Glutamatergic neuron (in vitro differentiated cells): ENCODE data around the gene ALDH1A3. TPM values are rescaled to one million over a fixed set of nuclear protein-coding genes. Genes with fewer than 3 reads are reported as not detected.

Source experiments
- DNase-seq: peaks from one replicate; pipeline ENCODE4 v3.0.0; 2022
- H3K27ac Mint-ChIP-seq: one replicate; pipeline ENCODE4 v1.8.0; 2020; ENCODE audit warnings: mild to moderate bottlenecking, mixed read lengths, inconsistent platforms; ENCODE audit not compliant: unreplicated experiment
- H3K27me3 Mint-ChIP-seq: one replicate; pipeline ENCODE4 v1.8.0; 2020; ENCODE audit warnings: mild to moderate bottlenecking, moderate library complexity, mixed read lengths, inconsistent platforms; ENCODE audit not compliant: unreplicated experiment
- H3K36me3 Mint-ChIP-seq: one replicate; pipeline ENCODE4 v1.8.0; 2020; ENCODE audit warnings: mild to moderate bottlenecking, mixed read lengths, inconsistent platforms; ENCODE audit not compliant: unreplicated experiment
- H3K4me1 Mint-ChIP-seq: one replicate; pipeline ENCODE4 v1.8.0; 2020; ENCODE audit warnings: mild to moderate bottlenecking, low read depth, mixed read lengths, inconsistent platforms; ENCODE audit not compliant: unreplicated experiment
- H3K4me3 Mint-ChIP-seq: one replicate; pipeline ENCODE4 v1.8.0; 2020; ENCODE audit warnings: mild to moderate bottlenecking, mixed read lengths, inconsistent platforms; ENCODE audit not compliant: unreplicated experiment
- H3K9me3 Mint-ChIP-seq: one replicate; pipeline ENCODE4 v1.8.0; 2020; ENCODE audit warnings: mild to moderate bottlenecking, moderate library complexity, mixed read lengths, inconsistent platforms; ENCODE audit not compliant: unreplicated experiment
- CTCF ChIP-seq: fragments of 200-600 bp; sonication (generic); IDR thresholded peaks from one replicate; pipeline ENCODE4 v1.5.0; 2021; ENCODE audit not compliant: partially characterized antibody, unreplicated experiment
- total RNA-seq: library from RNA; stranded (reverse); fragmentation: NEBNext Ultra II Directional; extraction: Animal tissue kit (Norgen Biotek cat#: 25700); gene quantifications from one replicate; pipeline ENCODE4 v1.2.1, GENCODE V29; 2021; ENCODE audit not compliant: unreplicated experiment

ALDH1A3 gene
- total RNA-seq, 1 donor from 2014 or later: 2.8 TPM

- peaks cover 7% of the 10 kb centered on the region for H3K4me1 Mint-ChIP-seq
- peaks cover 17% of the 10 kb centered on the region for H3K27me3 Mint-ChIP-seq
- TF ChIP-seq CTCF: no peak
- DNase-seq: no peak
- H3K36me3 Mint-ChIP-seq: peaks cover 19% of the 10 kb centered on the region
- no peak overlapping the region for H3K4me3 Mint-ChIP-seq
- H3K27ac Mint-ChIP-seq: no peak overlapping the region
- H3K9me3 Mint-ChIP-seq: no peaks in the 10 kb centered on the region
These were observed 35.2 kb downstream of the ALDH1A3 start for GRCh38 chr15:100914876-100915275.

DNA sequence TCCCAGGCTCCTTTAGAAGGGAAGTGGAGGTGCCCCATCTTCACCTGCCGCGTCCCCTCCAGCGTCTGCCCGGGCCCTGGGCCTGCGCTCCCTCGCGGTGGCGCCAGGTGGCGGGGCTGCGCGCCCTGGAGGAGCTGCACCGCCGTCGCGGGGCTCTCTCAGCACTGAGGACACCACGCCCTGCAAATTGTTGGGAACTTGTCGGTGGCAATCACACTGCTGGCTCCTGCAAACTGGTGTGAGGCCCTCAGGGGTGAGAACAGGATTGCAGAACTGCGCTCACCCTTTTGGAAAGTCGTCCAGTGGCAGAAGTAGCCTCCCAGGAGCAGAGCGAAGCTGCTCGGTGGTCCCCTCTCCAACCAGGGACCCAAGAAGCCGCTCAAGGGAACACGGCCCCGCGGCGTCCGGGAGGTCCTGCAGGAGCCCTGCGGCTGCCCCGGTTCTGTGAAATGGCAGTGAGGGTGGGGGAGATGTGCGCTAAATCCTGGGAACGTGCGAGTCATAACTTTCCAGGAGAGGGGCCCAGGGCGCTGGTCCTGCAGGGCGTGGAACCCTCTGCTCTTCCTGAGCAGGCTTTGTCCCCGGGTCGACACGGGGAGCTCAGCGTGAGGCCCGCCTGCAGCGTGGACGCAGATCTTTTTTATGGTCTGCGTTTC lies 38.5 kb downstream of the ALDH1A3 start:
- H3K9me3 Mint-ChIP-seq: no peaks in the 10 kb centered on the region
- no peak overlapping the region for H3K27ac Mint-ChIP-seq
- peaks cover 4% of the 10 kb centered on the region for H3K4me1 Mint-ChIP-seq
- peak overlapping the region; percentile 82 for H3K4me3 Mint-ChIP-seq
- peak; percentile 88 for TF ChIP-seq CTCF
- DNase-seq: peak; percentile 89
- H3K27me3 Mint-ChIP-seq: peaks cover 26% of the 10 kb centered on the region
- H3K36me3 Mint-ChIP-seq: peaks cover 19% of the 10 kb centered on the region

DNA sequence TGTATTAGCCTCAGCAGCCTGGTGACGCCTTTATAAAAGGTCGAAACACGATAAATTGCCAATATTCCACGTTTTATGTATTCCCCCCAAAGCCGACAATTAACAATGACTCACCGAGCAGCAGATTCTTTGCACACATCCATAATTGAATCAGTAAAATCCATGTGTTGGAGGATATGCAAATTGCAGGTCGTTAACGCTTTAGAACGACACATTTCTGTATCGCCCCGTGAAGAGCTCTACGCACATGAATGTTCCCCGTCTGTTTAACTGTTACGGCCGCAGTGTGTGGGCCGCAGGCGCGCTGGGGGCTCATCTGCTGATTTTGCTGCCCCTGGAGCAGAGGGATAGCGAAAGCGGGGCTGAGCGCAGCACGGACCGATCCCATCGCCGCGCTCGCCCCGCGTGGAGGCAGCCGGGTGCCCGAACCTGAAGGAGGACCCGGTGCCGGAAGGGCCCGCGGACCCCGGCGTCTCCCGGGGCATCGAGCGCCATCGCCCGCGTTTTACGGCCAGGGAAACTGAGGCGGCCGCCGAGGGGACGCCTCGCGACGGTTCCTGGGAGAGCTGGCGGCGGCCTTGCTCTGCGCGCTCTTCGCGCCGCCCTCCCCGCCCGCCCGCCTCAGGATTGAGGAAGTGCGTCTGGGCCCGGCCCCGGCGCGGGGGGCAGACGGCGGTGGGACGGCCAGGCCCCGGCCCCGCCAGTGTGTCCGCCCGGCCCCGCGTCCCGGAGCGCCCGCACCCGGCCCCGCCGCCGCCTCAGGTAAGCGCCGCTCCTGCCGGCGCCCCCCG lies 39.3 kb downstream of the ALDH1A3 start, which contains the start of gene LRRK1:
LRRK1 (plus strand) TSS at position 668 of the 791 bp plus-strand sequence. CDS start 5,276 bp downstream, outside the sequence.
- Mint-ChIP-seq H3K9me3 (no peaks in the 10 kb centered on the region), H3K27me3 (peaks cover 26% of the 10 kb centered on the region), H3K27ac (no peak within 1 kb of the TSS), H3K4me1 (peaks cover 4% of the 10 kb centered on the region), H3K36me3 (peaks cover 14% of the 10 kb centered on the region), H3K4me3 (peak within 1 kb of the TSS; percentile 82)
- DNase-seq: peak; percentile 34
- no peak for TF ChIP-seq CTCF

GRCh38 chr15:100919481-100920405 lies 40.1 kb downstream of the ALDH1A3 start:
- peaks cover 9% of the 10 kb centered on the region for H3K36me3 Mint-ChIP-seq

More at GRCh38 chr15:100919481-100920405, 40.1 kb downstream of the ALDH1A3 start:
- DNase-seq: no peak
- no peak overlapping the region for H3K27ac Mint-ChIP-seq
- no peaks in the 10 kb centered on the region for H3K9me3 Mint-ChIP-seq
- TF ChIP-seq CTCF: no peak
- H3K4me1 Mint-ChIP-seq: no peaks in the 10 kb centered on the region
- peaks cover 23% of the 10 kb centered on the region for H3K27me3 Mint-ChIP-seq
- H3K4me3 Mint-ChIP-seq: peak overlapping the region; percentile 67
